Right lobe of liver (tissue), 6 donors: ENCODE results near the gene PDYN. TPM values are rescaled to one million over a fixed set of nuclear protein-coding genes. Genes with fewer than 3 reads are reported as not detected.

Experiments
- ATAC-seq, 4 donors: fragments of 200-7000 bp; cut with Tn5 transposase; one replicate each; pipeline ENCODE4 v1.9.1; 2020; ENCODE audit warnings: mild to moderate bottlenecking in 4 of 4, moderate library complexity in 4 of 4
- DNase-seq, 3 donors: peaks; one replicate each; pipeline ENCODE4 v3.0.0-alpha.2; 2020
- H3K27ac ChIP-seq, 3 donors: fragments of 200-600 bp; one replicate each; pipeline ENCODE4 v1.8.0; 2022
- H3K27me3 ChIP-seq, 2 donors: fragments of 200-600 bp; one replicate each; pipeline ENCODE4 v1.8.0; 2022
- H3K36me3 ChIP-seq, 4 donors: fragments of 200-600 bp; sonication (generic) in 1 of 4; one replicate each; pipeline versions ENCODE4 v1.5.1 to v1.8.0; 2017 to 2022; ENCODE audit warnings: control low read depth in 1 of 4
- H3K4me1 ChIP-seq, 4 donors: fragments of 200-600 bp; sonication (generic) in 1 of 4; one replicate each; pipeline versions ENCODE4 v1.5.1 to v1.8.0; 2017 to 2022; ENCODE audit warnings: control low read depth in 1 of 4
- H3K4me3 ChIP-seq, 3 donors: fragments of 200-600 bp; one replicate each; pipeline ENCODE4 v1.8.0; 2022
- H3K9me3 ChIP-seq, 4 donors: fragments of 200-600 bp; sonication (generic) in 1 of 4; one replicate each; pipeline versions ENCODE4 v1.5.1 to v1.8.0; 2017 to 2022; ENCODE audit warnings: control low read depth in 1 of 4
- POLR2A ChIP-seq: fragments of 450-650 bp; IDR thresholded peaks from one replicate; pipeline ENCODE4 v1.6.1; 2017; ENCODE audit warnings: antibody characterized with exemption, mild to moderate bottlenecking
- WGBS: methylation state at CpG from one replicate; pipeline ENCODE4 v1.1.6; 2018; ENCODE audit warnings: low coverage, low lambda C conversion rate; ENCODE audit not compliant: insufficient coverage; ENCODE audit errors: missing lambda C conversion rate; 5-methylcytosine and 5-hydroxymethylcytosine counted together
- intact Hi-C, 2 donors: fragments of 100-400 bp; cut with DNase I; formaldehyde crosslinking; loops; one replicate each; pipeline versions ENCODE4 v1.11.2 to v1.14.1; 2022
- total RNA-seq, 6 experiments: library from RNA; depleted of rRNA in 2 of 6; stranded (reverse); fragments of >200 nt in 2 of 6; fragmentation: NEBNext Ultra II Directional in 3 of 6; extraction: Animal tissue kit (Norgen Biotek cat#: 25700) in 3 of 6; gene quantifications; one replicate each; pipeline versions ENCODE4 v1.1.0 to v1.2.4, GENCODE V29; 2016 to 2023
- TF ChIP-seq, protein P1 (sequence below), 4 donors: fragments of 200-600 bp in 3 of 4; fragments of 450-650 bp in 1 of 4; IDR thresholded peaks; one replicate each; pipeline versions ENCODE4 v1.5.1 to v1.8.0; 2016 to 2022; ENCODE audit warnings: antibody characterized with exemption in 4 of 4, mild to moderate bottlenecking in 2 of 4
- donor health status: DM: no; HTN: yes; CAD: no.
- donor health status: DM: no; HTN: no; CAD: no.
- donor health status: DM: no; HTN: no; CAD: no.
- donor health status: DM: no; HTN: yes; CAD: no.
- donor health status: DM: no; HTN: yes; CAD: no.

PDYN gene
- total RNA-seq, 6 experiments from 2014 or later, result not detected

GRCh38 chr20:1938464-1939269, 55.2 kb downstream of the PDYN start:
- peak overlapping the region in 1 of 3 donors; percentile 56 for H3K27ac ChIP-seq
- H3K9me3 ChIP-seq, result no peaks in the 10 kb centered on the region
- TF ChIP-seq POLR2A, result no peak
- TF ChIP-seq, protein P1, sequence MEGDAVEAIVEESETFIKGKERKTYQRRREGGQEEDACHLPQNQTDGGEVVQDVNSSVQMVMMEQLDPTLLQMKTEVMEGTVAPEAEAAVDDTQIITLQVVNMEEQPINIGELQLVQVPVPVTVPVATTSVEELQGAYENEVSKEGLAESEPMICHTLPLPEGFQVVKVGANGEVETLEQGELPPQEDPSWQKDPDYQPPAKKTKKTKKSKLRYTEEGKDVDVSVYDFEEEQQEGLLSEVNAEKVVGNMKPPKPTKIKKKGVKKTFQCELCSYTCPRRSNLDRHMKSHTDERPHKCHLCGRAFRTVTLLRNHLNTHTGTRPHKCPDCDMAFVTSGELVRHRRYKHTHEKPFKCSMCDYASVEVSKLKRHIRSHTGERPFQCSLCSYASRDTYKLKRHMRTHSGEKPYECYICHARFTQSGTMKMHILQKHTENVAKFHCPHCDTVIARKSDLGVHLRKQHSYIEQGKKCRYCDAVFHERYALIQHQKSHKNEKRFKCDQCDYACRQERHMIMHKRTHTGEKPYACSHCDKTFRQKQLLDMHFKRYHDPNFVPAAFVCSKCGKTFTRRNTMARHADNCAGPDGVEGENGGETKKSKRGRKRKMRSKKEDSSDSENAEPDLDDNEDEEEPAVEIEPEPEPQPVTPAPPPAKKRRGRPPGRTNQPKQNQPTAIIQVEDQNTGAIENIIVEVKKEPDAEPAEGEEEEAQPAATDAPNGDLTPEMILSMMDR (IDR thresholded peaks at IDR 0.05), result no peak
- 51% methylated on average over 9 of the region's 14 CpGs for WGBS
- intact Hi-C loops, result loop anchor here (10.0 kb wide), 1 partner anchor 54 kb away; no protein-coding TSS in a partner anchor
- H3K4me1 ChIP-seq, result peaks cover 0 to 66% (median 33%) of the 10 kb centered on the region in 4 donors
- no peak overlapping the region for H3K4me3 ChIP-seq
- no peaks in the 10 kb centered on the region for H3K36me3 ChIP-seq
- no peaks in the 10 kb centered on the region for H3K27me3 ChIP-seq
- peak; percentile 48 to 76 (median 76) for DNase-seq
- peak; percentile 33 to 71 (median 64) for ATAC-seq

GRCh38 chr20:1937316-1937976, 56.4 kb downstream of the PDYN start:
- H3K4me3 ChIP-seq, result no peak overlapping the region
- H3K4me1 ChIP-seq, result peaks cover 0 to 62% (median 33%) of the 10 kb centered on the region in 4 donors
- H3K36me3 ChIP-seq, result no peaks in the 10 kb centered on the region
- intact Hi-C loops, result loop anchor here (10.0 kb wide), 1 partner anchor 53 kb away; no protein-coding TSS in a partner anchor
- peak; percentile 57 to 71 (median 66) for DNase-seq
- no peaks in the 10 kb centered on the region for H3K27me3 ChIP-seq
- peak in 1 of 4 donors; percentile 4 for ATAC-seq
- no peak overlapping the region for H3K27ac ChIP-seq
- H3K9me3 ChIP-seq, result no peaks in the 10 kb centered on the region
- 76% methylated on average over 4 of the region's 25 CpGs for WGBS
- TF ChIP-seq POLR2A, result no peak
- TF ChIP-seq, protein P1 (IDR thresholded peaks at IDR 0.05), result no peak

- Histone ChIP-seq H3K27ac (peak overlapping the region; percentile 36 to 66 (median 41)), H3K4me1 (peaks cover 0 to 54% (median 29%) of the 10 kb centered on the region in 4 donors), H3K4me3 (no peak overlapping the region), H3K27me3 (no peaks in the 10 kb centered on the region), H3K36me3 (no peaks in the 10 kb centered on the region), H3K9me3 (no peaks in the 10 kb centered on the region)
- 23% methylated on average over 12 of the region's 15 CpGs for WGBS
- intact Hi-C loops, result loop anchor here (10.0 kb wide), 1 partner anchor 51 kb away; no protein-coding TSS in a partner anchor
- ATAC-seq (peak; percentile 69 to 80 (median 72)), DNase-seq (peak; percentile 89 to 94 (median 91))
- TF ChIP-seq, protein P1 (IDR thresholded peaks at IDR 0.05), result no peak
- TF ChIP-seq POLR2A, result no peak
Observed at GRCh38 chr20:1935696-1936366, 58.0 kb downstream of the PDYN start.
